Caco-2 (cell line): ENCODE measurements around the gene DPP10. TPM values are rescaled to one million over a fixed set of nuclear protein-coding genes. Genes with fewer than 3 reads are reported as not detected.

ENCODE experiments used
- BruUV-seq: library from RNA; stranded (reverse); fragments of 400-500 nt; replicated peaks from 2 replicates; lab custom pipeline; 2021; lab: Mats Ljungman, UMichigan
- CTCF ChIA-PET: fragments of 300-600 bp; sonication (Branson Sonifier 250); formaldehyde crosslinking; loops from one replicate; lab custom pipeline; 2022; ENCODE audit warnings: antibody characterized with exemption; lab: Charles Lee
- POLR2A ChIA-PET: fragments of 300-600 bp; sonication (Branson Sonifier 250); formaldehyde crosslinking; loops from one replicate; lab custom pipeline; 2022; ENCODE audit warnings: antibody characterized with exemption; lab: Charles Lee
- DNase-seq, 2 experiments: peaks; one replicate each; pipeline versions ENCODE4 v3.0.0 to v3.0.0-alpha.2; 2020 to 2022
- H3K27me3 ChIP-seq: replicated peaks from 2 replicates; pipeline ENCODE4 v1.6.0; 2011; ENCODE audit warnings: low read length; ENCODE audit not compliant: control insufficient read depth, insufficient read depth
- H3K36me3 ChIP-seq: 2 replicates; pipeline ENCODE4 v1.5.1; 2011; ENCODE audit warnings: low read length; ENCODE audit not compliant: control insufficient read depth, insufficient read depth
- H3K4me1 ChIP-seq: fragments of 250-450 bp; sonication (Bioruptor Pico); 2 replicates; pipeline ENCODE4 v1.5.1; 2020; ENCODE audit warnings: mild to moderate bottlenecking
- H3K4me3 ChIP-seq: 2 replicates; pipeline ENCODE4 v1.5.1; 2011; ENCODE audit warnings: low read depth, mild to moderate bottlenecking, control low read depth, low read length
- H3K9me3 ChIP-seq: fragments of 250-450 bp; sonication (Bioruptor Pico); 2 replicates; pipeline ENCODE4 v1.5.1; 2020; ENCODE audit warnings: mild to moderate bottlenecking, moderate library complexity
- H3K27ac Mint-ChIP-seq: one replicate; pipeline ENCODE4 v1.8.0; 2022; ENCODE audit warnings: mixed read lengths; ENCODE audit not compliant: unreplicated experiment
- H3K27me3 Mint-ChIP-seq: one replicate; pipeline ENCODE4 v1.8.0; 2022; ENCODE audit warnings: mixed read lengths; ENCODE audit not compliant: insufficient read depth, unreplicated experiment
- H3K36me3 Mint-ChIP-seq: one replicate; pipeline ENCODE4 v1.8.0; 2022; ENCODE audit warnings: mild to moderate bottlenecking, mixed read lengths; ENCODE audit not compliant: insufficient read depth, unreplicated experiment
- H3K4me1 Mint-ChIP-seq: one replicate; pipeline ENCODE4 v1.8.0; 2022; ENCODE audit warnings: low read depth, mixed read lengths; ENCODE audit not compliant: unreplicated experiment
- H3K4me3 Mint-ChIP-seq: one replicate; pipeline ENCODE4 v1.8.0; 2022; ENCODE audit warnings: mild to moderate bottlenecking, moderate library complexity, mixed read lengths; ENCODE audit not compliant: unreplicated experiment
- H3K9me3 Mint-ChIP-seq: one replicate; pipeline ENCODE4 v1.8.0; 2022; ENCODE audit warnings: mixed read lengths; ENCODE audit not compliant: unreplicated experiment
- intact Hi-C: fragments of 100-400 bp; cut with micrococcal nuclease; formaldehyde crosslinking; loops from one replicate; pipeline ENCODE4 v1.10.0; 2022; ENCODE audit not compliant: unreplicated experiment
- total RNA-seq: library from RNA; stranded (reverse); gene quantifications from 2 replicates; pipeline ENCODE4 v1.2.3, GENCODE V29; 2022
- TF ChIP-seq, protein P1 (sequence below), 2 experiments: fragments of 200-600 bp in 1 of 2; IDR thresholded peaks; 1 replicate in 1 of 2; 2 replicates in 1 of 2; pipeline versions ENCODE4 v1.5.1 to v1.8.0; 2011 to 2022; ENCODE audit warnings: antibody characterized with exemption in 1 of 2, control low read depth in 1 of 2, inconsistent platforms in 1 of 2, low read depth in 1 of 2, low read length in 1 of 2, mild to moderate bottlenecking in 1 of 2, moderate library complexity in 1 of 2; ENCODE audit not compliant: insufficient read depth in 1 of 2, severe bottlenecking in 1 of 2, unreplicated experiment in 1 of 2

The DPP10 gene
- total RNA-seq, 1 experiment from 2014 or later: not detected

DNA sequence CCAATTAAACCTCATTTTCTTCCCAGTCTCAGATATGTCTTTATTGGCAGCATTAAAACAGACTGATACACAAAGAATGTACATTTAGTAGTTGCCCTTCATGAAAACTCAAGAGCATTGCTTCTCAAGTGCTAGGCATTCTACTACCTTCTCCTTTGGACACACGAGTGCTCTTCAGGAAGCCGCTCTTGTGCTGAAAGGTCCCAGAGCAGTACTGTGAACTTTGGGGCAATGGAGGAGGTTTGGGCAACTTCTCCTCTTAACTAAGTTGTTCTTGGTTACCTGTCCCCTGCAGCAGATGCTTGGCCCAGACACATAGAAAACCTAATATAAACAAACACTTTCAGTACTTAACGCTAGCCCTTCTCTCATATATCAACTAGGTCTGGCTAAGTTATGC lies 362.8 kb downstream of the DPP10 start:
- H3K36me3 Mint-ChIP-seq: no peaks in the 10 kb centered on the region
- no peaks in the 10 kb centered on the region for H3K27me3 Mint-ChIP-seq
- H3K9me3 Mint-ChIP-seq: no peaks in the 10 kb centered on the region
- no peak overlapping the region for H3K4me3 ChIP-seq
- ChIA-PET CTCF (no interaction called here), POLR2A (no interaction called here)
- no peak overlapping the region for H3K4me3 Mint-ChIP-seq
- DNase-seq: no peak
- no TSS peak for BruUV-seq
- TF ChIP-seq, protein P1, sequence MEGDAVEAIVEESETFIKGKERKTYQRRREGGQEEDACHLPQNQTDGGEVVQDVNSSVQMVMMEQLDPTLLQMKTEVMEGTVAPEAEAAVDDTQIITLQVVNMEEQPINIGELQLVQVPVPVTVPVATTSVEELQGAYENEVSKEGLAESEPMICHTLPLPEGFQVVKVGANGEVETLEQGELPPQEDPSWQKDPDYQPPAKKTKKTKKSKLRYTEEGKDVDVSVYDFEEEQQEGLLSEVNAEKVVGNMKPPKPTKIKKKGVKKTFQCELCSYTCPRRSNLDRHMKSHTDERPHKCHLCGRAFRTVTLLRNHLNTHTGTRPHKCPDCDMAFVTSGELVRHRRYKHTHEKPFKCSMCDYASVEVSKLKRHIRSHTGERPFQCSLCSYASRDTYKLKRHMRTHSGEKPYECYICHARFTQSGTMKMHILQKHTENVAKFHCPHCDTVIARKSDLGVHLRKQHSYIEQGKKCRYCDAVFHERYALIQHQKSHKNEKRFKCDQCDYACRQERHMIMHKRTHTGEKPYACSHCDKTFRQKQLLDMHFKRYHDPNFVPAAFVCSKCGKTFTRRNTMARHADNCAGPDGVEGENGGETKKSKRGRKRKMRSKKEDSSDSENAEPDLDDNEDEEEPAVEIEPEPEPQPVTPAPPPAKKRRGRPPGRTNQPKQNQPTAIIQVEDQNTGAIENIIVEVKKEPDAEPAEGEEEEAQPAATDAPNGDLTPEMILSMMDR (IDR thresholded peaks at IDR 0.05; ENCODE audit: insufficient read depth in 1 of 2, low read depth in 1 of 2, low read length in 1 of 2, severe bottlenecking in 1 of 2, unreplicated experiment in 1 of 2): no peak
- intact Hi-C loops: no loop called here
- H3K27ac Mint-ChIP-seq: no peak overlapping the region
- H3K4me1 ChIP-seq: no peaks in the 10 kb centered on the region
- no peaks in the 10 kb centered on the region for H3K9me3 ChIP-seq
- no peaks in the 10 kb centered on the region for H3K36me3 ChIP-seq
- H3K27me3 ChIP-seq: no peaks in the 10 kb centered on the region
- H3K4me1 Mint-ChIP-seq: no peaks in the 10 kb centered on the region

- no peaks in the 10 kb centered on the region for H3K9me3 Mint-ChIP-seq
- Histone ChIP-seq H3K27me3 (no peaks in the 10 kb centered on the region), H3K36me3 (no peaks in the 10 kb centered on the region), H3K4me1 (no peaks in the 10 kb centered on the region), H3K9me3 (no peaks in the 10 kb centered on the region), H3K4me3 (no peak overlapping the region)
- H3K36me3 Mint-ChIP-seq: no peaks in the 10 kb centered on the region
- no peak for DNase-seq
- H3K27me3 Mint-ChIP-seq: peaks cover 4% of the 10 kb centered on the region
- intact Hi-C loops: no loop called here
- H3K4me1 Mint-ChIP-seq: no peaks in the 10 kb centered on the region
- ChIA-PET CTCF (no interaction called here), POLR2A (no interaction called here)
- H3K4me3 Mint-ChIP-seq: no peak overlapping the region
- H3K27ac Mint-ChIP-seq: no peak overlapping the region
- TF ChIP-seq, protein P1 (IDR thresholded peaks at IDR 0.05; ENCODE audit: insufficient read depth in 1 of 2, low read depth in 1 of 2, low read length in 1 of 2, severe bottlenecking in 1 of 2, unreplicated experiment in 1 of 2): no peak
- no TSS peak for BruUV-seq
These were observed 367.7 kb downstream of the DPP10 start for GRCh38 chr2:114810092-114810491.

DNA sequence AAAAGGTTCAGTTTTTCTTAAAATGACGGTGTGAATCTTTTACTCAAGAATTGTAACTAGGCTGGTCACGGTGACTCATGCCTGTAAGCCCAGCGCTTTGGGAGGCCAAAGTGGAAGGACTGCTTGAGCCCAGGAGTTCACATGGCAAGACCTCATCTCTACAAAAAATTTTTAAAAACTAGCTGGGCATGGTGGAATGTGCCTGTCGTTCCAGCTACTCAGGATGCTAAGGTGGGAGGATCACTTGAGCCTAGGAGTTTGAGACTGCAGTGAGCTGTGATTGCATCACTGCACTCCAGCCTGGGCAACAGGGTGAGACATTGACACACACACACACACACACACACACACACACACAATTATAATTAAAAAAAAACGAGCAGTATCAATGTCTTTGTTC lies 369.8 kb downstream of the DPP10 start:
- BruUV-seq: no TSS peak
- peaks cover 6% of the 10 kb centered on the region for H3K4me1 Mint-ChIP-seq
- H3K4me3 ChIP-seq: no peak overlapping the region
- H3K27ac Mint-ChIP-seq: no peak overlapping the region
- H3K4me3 Mint-ChIP-seq: no peak overlapping the region
- no peaks in the 10 kb centered on the region for H3K27me3 ChIP-seq
- DNase-seq: no peak
- ChIA-PET CTCF (no interaction called here), POLR2A (no interaction called here)
- peaks cover 4% of the 10 kb centered on the region for H3K27me3 Mint-ChIP-seq
- no peaks in the 10 kb centered on the region for H3K36me3 Mint-ChIP-seq
- TF ChIP-seq, protein P1 (IDR thresholded peaks at IDR 0.05; ENCODE audit: insufficient read depth in 1 of 2, low read depth in 1 of 2, low read length in 1 of 2, severe bottlenecking in 1 of 2, unreplicated experiment in 1 of 2): no peak
- no peaks in the 10 kb centered on the region for H3K36me3 ChIP-seq
- H3K4me1 ChIP-seq: 0 out of 2 replicates have a peak, but pooled peaks cover 3% of the 10 kb centered on the region
- intact Hi-C loops: no loop called here
- H3K9me3 ChIP-seq: no peaks in the 10 kb centered on the region
- H3K9me3 Mint-ChIP-seq: peaks cover 6% of the 10 kb centered on the region
